Measurements from ENCODE around the gene POTEH. TPM values are rescaled to one million over a fixed set of nuclear protein-coding genes. Genes with fewer than 3 reads are reported as not detected.
"Not testable (repeated sequence)": the region's sequence is repeated elsewhere in the genome, so short reads cannot be mapped to it uniquely, and the experiment has no call there.

The POTEH gene
- total and polyA plus RNA-seq, 2 of the 4 experiments (the other 2 are of a cell fraction) = not detected

DNA sequence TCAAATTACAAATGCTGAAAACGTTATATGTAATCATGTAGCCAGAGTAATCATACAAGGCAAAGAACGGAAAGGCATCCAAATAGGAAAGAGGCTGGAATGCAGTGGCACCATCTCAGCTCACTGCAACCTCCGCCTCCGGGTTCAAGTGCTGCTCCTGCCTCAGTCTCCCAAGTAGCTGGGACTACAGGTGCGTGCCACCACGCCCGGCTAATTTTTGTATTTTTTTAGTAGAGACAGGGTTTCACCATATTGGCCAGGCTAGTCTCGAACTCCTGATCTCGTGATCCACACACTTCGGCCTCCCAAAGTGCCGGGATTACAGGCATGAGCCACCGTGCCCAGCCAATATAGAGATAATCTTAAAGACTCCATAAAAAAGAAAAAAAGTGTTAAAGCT lies 20.4 kb upstream of the POTEH start:
- dilution Hi-C loops (cut with HindIII; ENCODE audit: low sequenced_read_pairs, unreplicated experiment); BruUV-seq (replicated peaks): not testable (repeated sequence)

DNA sequence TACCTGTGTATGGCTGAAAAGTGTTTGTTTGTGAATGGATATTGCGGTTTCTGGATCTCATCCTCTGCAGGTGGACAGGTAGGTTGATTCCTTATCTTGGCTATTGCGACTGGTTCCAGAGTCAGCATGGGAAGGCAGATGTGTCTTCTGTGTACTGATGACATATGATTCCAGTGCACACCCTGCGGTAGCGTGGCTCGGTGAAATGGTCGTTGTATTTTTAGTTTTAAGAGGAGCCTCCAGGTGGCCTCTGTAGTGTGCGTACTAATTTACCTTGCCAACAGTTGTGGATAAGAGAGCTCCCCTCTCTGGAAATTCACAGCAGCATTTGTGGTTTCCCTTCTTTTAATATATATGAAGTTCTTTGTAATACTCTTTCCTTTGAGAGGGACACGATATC lies 10.1 kb upstream of the POTEH start:
- H4K20me1 ChIP-seq (ENCODE audit: insufficient read depth, low read length); H2BK15ac ChIP-seq (ENCODE audit: low read depth, low read length); H3K4me1 ChIP-seq (ENCODE audit: control insufficient read depth, insufficient read depth, low read length); DNase-seq; H3K18ac ChIP-seq (ENCODE audit: low read depth, low read length); H3K9me3 ChIP-seq (ENCODE audit: control insufficient read depth, insufficient read depth, low read length); H4K8ac ChIP-seq (ENCODE audit: low read depth in 2 of 2, low read length in 2 of 2); H2AFZ ChIP-seq (replicated peaks; ENCODE audit: low read length, poor library complexity); CTCF ChIA-PET; H3K27ac ChIP-seq (ENCODE audit: insufficient read depth, low read length); POLR2A ChIA-PET (ENCODE audit: unreplicated experiment); H3K27me3 ChIP-seq (ENCODE audit: control insufficient read depth, insufficient read depth, low read length); H4K91ac ChIP-seq (ENCODE audit: insufficient read depth, low read depth, low read length); intact Hi-C loops (cut with micrococcal nuclease); H3K9me1 ChIP-seq (ENCODE audit: insufficient read depth, low read length); H3K9ac ChIP-seq (ENCODE audit: low read depth, low read length); H3K23ac ChIP-seq (ENCODE audit: low read depth, low read length); H3K4me2 ChIP-seq (ENCODE audit: low read depth, low read length); H3K4ac ChIP-seq (ENCODE audit: low read depth, low read length); H3K79me1 ChIP-seq (ENCODE audit: low read depth in 1 of 2, low read length in 2 of 2); H2AK9ac ChIP-seq (replicated peaks; ENCODE audit: low read depth, low read length, poor library complexity); in situ Hi-C loops (cut with MboI; ENCODE audit: low sequenced_read_pairs); H2BK120ac ChIP-seq (ENCODE audit: low read depth, low read length); ATAC-seq (ENCODE audit: low read depth); H3K14ac ChIP-seq (replicated peaks; ENCODE audit: low read depth, low read length); H2AK5ac ChIP-seq (ENCODE audit: low read depth, low read length); H3K36me3 ChIP-seq (ENCODE audit: control insufficient read depth, insufficient read depth, low read length); H4K5ac ChIP-seq (ENCODE audit: low read depth, low read length); H3K4me3 ChIP-seq (ENCODE audit: insufficient read depth, low read depth, low read length); dilution Hi-C loops (cut with HindIII; ENCODE audit: low sequenced_read_pairs, unreplicated experiment); BruUV-seq (replicated peaks); H3K56ac ChIP-seq (ENCODE audit: extremely low read depth, insufficient read depth, low read length); H2BK5ac ChIP-seq (ENCODE audit: low read depth, low read length, poor library complexity, severe bottlenecking); H2BK20ac ChIP-seq (ENCODE audit: low read depth, low read length): not testable (repeated sequence)
- WGBS, 2 experiments (ENCODE audit: extremely low coverage in 2 of 2, insufficient read length in 1 of 2) = no CpG with 5 or more reads among the region's 8 CpGs

More for the DNA sequence above, 20.4 kb upstream of the POTEH start:
- H3K4me1 ChIP-seq (ENCODE audit: control insufficient read depth, insufficient read depth, low read length); CTCF ChIA-PET; H2AK9ac ChIP-seq (replicated peaks; ENCODE audit: low read depth, low read length, poor library complexity); intact Hi-C loops (cut with micrococcal nuclease); H3K79me1 ChIP-seq (ENCODE audit: low read depth in 1 of 2, low read length in 2 of 2); H3K27ac ChIP-seq (ENCODE audit: insufficient read depth, low read length); in situ Hi-C loops (cut with MboI; ENCODE audit: low sequenced_read_pairs); H3K9ac ChIP-seq (ENCODE audit: low read depth, low read length); H4K5ac ChIP-seq (ENCODE audit: low read depth, low read length); H3K56ac ChIP-seq (ENCODE audit: extremely low read depth, insufficient read depth, low read length); H2AFZ ChIP-seq (replicated peaks; ENCODE audit: low read length, poor library complexity); H2BK20ac ChIP-seq (ENCODE audit: low read depth, low read length); H2BK15ac ChIP-seq (ENCODE audit: low read depth, low read length); POLR2A ChIA-PET (ENCODE audit: unreplicated experiment); H2BK120ac ChIP-seq (ENCODE audit: low read depth, low read length); H3K9me1 ChIP-seq (ENCODE audit: insufficient read depth, low read length); DNase-seq; H3K4ac ChIP-seq (ENCODE audit: low read depth, low read length); H4K20me1 ChIP-seq (ENCODE audit: insufficient read depth, low read length); H3K18ac ChIP-seq (ENCODE audit: low read depth, low read length); H3K4me2 ChIP-seq (ENCODE audit: low read depth, low read length); H3K36me3 ChIP-seq (ENCODE audit: control insufficient read depth, insufficient read depth, low read length); H3K27me3 ChIP-seq (ENCODE audit: control insufficient read depth, insufficient read depth, low read length); H3K23ac ChIP-seq (ENCODE audit: low read depth, low read length); H4K8ac ChIP-seq (ENCODE audit: low read depth in 2 of 2, low read length in 2 of 2); H3K4me3 ChIP-seq (ENCODE audit: insufficient read depth, low read depth, low read length); H2BK5ac ChIP-seq (ENCODE audit: low read depth, low read length, poor library complexity, severe bottlenecking); H2AK5ac ChIP-seq (ENCODE audit: low read depth, low read length); H4K91ac ChIP-seq (ENCODE audit: insufficient read depth, low read depth, low read length); H3K9me3 ChIP-seq (ENCODE audit: control insufficient read depth, insufficient read depth, low read length); H3K14ac ChIP-seq (replicated peaks; ENCODE audit: low read depth, low read length); ATAC-seq (ENCODE audit: low read depth): not testable (repeated sequence)
- no CpG with 5 or more reads among the region's 12 CpGs for WGBS, 2 experiments (ENCODE audit: extremely low coverage in 2 of 2, insufficient read length in 1 of 2)

Measured in IMR-90 (cell line).